ENCODE results near the gene IGHMBP2.

DNA sequence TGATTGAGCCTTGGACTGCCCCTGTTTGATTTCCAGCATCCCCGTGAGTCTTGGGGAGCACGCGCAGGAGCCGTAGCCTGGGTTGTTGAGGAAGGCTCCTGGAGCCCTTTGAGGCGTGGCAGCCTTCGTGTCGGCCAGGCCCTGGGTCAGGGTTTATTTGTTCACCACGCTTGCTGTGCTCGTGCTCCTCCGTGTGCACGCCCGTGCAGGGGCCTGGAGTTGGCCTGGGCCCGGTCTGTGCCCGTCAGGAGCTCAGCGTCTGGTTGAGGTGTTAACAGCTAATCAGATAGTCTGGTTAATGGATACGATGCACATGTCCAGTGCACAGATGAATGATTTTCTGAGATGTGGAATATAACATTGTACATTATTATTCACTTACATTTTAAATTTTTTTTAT lies 8.0 kb downstream of the IGHMBP2 start:
- TF ChIP-seq, protein P1, sequence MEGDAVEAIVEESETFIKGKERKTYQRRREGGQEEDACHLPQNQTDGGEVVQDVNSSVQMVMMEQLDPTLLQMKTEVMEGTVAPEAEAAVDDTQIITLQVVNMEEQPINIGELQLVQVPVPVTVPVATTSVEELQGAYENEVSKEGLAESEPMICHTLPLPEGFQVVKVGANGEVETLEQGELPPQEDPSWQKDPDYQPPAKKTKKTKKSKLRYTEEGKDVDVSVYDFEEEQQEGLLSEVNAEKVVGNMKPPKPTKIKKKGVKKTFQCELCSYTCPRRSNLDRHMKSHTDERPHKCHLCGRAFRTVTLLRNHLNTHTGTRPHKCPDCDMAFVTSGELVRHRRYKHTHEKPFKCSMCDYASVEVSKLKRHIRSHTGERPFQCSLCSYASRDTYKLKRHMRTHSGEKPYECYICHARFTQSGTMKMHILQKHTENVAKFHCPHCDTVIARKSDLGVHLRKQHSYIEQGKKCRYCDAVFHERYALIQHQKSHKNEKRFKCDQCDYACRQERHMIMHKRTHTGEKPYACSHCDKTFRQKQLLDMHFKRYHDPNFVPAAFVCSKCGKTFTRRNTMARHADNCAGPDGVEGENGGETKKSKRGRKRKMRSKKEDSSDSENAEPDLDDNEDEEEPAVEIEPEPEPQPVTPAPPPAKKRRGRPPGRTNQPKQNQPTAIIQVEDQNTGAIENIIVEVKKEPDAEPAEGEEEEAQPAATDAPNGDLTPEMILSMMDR (IDR thresholded peaks at IDR 0.05) = no peak
- TF ChIP-seq POLR2AphosphoS5 (IDR thresholded peaks at IDR 0.05) = no peak
